Non-pigmented ciliary epithelial cell (primary cell): ENCODE measurements around the gene PRM2.

Experiments used
- DNase-seq: peaks from one replicate; pipeline ENCODE4 v3.0.0-alpha.2; 2010; ENCODE audit warnings: low read depth

PRM2 gene, protein sequence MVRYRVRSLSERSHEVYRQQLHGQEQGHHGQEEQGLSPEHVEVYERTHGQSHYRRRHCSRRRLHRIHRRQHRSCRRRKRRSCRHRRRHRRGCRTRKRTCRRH

DNA sequence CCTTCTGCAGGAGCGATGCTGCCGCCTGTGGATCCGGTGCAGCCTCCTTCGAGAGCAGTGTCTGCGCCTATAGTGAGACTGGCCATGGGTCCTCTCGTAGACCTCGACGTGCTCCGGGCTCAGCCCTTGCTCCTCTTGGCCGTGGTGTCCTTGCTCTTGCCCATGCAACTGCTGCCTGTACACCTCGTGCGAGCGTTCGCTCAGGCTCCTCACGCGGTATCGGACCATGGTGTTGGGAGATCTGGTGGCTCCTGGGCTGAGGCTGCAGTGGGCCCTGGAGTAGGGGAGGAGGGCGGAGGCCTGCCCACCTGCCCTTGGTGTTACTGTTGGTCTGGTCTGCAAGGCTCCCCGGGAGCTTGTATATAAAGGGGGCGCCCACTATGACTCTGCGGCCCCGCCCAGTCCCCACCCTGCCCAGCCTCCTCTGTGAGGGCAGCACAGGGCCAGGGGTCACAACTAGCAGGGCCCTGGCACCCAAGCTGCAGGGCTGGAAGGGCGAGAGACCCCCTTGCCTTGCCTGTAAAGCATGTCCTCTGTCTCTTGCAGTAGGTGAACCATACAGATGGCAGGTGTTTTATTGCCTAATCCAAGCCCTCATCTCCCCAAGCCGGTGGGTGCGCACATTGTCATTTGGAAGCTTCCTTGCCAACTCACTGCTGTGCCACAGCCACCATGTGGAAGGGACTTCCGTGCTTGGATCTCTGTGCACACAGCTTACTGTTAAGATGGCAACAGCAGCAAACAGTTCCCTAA, at the start of gene PRM2:
Gene PRM2 (minus strand): TSS at position 338 of the 753 bp plus-strand sequence. CDS start 110 bp downstream, at position 228.
- DNase-seq, result no peak

DNA sequence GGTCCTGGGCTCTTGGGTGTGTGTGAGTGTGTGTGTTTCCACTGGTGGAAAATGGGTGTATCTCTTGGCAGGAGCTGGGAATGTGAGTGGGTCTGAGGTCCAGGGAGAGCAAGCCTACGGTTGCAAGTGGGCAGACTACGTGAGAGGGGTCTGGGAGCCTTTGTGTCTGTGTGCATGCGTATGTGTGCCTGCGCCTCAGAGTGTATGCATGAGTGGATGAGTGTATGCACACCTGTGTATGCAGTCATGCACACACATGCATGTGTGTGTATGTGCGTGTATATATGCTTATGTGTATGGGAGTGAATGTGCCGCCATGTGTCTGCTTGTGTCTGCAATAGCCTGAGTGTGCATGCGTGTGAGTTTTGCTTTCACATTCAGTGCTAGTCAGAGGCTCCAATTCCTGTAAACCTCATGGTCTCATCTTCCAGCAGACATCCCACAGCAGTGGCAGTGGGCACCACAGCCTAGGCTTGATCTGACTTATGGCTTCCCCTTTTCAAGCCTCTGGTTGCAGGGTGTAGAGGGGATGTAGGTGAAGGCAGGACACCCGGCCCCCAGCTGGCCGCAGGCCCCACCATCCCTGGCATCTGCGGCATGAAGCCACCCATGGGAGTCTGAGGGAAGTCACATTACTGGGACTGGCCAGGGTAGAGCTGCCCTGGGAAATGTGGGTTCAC, 49.3 kb upstream of the PRM2 start:
- no peak for DNase-seq

DNA sequence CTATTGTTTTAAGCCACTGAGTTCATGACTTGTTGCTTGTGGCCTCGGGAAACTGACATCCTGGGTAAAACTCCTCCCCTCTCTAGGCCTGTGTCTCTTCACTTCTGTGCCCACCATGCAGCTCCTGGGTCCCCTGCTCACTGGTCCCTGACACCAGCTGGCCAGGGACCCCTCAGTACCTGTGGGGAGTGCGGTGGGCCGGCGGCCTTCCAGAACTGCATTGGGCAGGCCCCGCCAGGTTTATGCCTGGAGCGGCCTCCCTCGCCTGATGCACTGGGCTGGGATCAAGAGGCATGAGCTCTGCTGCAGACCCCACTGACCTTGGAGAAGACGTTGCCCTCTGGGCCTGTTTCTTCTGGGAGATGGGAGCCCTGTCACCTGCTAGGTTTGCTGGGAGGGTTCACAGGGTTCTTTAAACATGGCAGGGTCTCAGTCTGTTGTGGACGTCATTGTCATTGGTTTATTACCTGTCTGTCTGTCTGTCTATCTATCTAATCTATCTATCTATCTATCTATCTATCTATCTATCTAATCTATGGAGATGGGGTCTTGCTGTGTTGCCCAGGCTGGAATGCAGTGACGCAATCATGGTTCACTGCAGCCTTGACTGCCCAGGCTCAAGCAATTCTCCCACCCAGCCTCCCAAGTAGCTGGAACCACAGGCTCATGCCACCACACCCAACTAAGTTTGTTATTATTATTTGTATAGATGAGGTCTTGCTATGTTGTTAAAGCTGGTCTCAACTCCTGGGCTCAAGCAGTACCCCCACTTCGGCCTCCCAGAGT, 47.5 kb upstream of the PRM2 start:
- no peak for DNase-seq

DNA sequence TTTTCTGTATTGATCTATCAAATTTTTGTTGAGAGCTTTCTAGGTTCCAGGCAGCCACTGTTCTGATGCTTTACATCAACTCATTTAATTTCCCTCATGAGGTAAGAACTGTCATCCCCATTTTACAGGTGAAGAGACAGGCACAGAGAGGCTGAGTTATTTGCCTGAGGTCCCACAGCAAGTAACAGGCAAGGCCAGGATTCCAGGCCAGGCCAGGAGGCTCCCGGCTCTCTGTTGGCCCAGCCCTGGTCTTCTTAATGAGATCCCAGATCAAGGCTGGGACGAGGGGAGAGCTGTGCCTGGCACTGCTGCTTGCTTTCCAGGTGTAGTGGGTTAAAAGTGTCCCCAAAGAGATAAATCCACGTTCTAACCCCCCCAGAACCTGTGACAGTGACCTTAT, 46.5 kb upstream of the PRM2 start:
- no peak for DNase-seq

DNA sequence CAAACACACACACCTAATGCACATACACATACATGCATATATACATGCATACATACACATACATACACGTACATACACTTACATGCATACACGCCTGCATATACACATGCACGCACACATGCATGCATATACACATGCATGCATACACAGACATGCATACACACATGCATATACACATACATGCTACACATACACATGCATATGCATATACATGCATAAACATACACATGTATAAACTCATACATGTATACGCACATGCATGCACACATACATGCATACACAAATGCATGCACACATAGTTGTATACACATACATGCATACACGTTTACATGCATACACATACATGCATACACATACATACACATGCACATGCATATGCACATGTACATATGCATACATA, 45.4 kb upstream of the PRM2 start:
- no peak for DNase-seq

DNA sequence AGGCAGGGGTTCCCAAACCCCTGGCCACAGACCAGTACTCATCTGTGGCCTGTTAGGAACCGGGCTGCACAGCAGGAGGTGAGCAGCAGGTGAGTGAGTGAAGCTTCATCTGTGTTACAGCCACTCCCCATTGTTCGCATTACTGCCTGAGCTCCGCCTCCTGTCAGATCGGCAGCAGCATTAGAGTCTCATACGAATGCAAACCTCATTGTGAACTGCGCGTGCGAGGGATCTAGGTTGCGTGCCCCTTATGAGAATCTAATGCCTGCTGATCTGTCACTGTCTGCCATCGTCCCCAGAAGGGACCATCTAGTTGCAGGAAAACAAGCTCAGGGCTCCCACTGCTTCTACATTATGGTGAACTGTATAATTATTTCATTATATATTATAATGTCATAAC, 43.9 kb upstream of the PRM2 start:
- DNase-seq, result no peak

DNA sequence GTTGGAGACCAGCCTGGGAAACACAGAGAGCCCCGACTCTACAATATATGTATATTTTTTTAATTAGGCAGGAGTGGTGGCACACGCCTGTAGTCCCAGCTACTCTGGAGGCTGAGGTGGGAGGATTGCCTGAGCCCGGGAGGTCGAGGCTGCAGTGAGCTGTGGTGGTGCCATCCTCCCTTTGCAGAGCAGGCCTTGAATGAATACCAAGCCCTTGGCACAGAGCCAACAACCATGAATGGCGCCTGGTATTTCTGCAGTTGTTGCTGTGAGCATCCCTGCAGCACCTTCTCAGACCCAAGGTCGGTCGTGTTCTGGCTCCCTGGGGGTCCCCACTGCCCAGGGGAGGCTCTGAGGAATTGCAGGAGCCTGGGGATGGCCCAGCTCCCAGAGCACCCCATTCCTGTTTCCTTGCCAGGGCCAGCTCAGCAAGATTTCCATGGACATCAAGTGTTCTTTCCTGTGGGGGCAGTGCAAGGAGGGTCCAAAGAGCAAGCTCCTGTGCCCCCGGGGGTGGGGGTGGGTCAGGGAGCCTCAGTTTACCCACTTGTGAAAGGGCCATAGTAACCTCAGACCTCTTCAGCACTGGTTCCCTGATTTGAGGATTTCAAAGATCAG, 43.4 kb upstream of the PRM2 start:
- no peak for DNase-seq

DNA sequence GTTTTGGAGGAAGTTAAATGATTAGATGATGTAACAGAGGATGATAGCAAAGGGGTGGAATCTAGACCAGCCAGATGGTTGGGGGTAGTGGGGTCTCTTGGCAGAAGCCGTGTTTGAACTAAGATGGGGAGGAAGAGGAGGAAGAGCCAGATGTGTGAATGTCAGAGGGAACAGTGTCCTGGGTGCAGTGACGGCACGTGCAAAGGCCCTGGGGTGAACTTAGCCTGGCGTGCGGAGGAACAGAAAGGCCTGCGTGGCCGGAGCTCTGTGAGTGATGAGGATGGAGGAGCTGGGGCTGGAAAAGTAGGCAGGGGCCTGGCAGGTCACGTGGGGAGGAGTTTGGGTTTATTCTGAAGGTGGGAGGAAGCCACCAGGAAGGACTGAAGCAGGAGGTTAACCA, 42.5 kb upstream of the PRM2 start:
- DNase-seq, result no peak

DNA sequence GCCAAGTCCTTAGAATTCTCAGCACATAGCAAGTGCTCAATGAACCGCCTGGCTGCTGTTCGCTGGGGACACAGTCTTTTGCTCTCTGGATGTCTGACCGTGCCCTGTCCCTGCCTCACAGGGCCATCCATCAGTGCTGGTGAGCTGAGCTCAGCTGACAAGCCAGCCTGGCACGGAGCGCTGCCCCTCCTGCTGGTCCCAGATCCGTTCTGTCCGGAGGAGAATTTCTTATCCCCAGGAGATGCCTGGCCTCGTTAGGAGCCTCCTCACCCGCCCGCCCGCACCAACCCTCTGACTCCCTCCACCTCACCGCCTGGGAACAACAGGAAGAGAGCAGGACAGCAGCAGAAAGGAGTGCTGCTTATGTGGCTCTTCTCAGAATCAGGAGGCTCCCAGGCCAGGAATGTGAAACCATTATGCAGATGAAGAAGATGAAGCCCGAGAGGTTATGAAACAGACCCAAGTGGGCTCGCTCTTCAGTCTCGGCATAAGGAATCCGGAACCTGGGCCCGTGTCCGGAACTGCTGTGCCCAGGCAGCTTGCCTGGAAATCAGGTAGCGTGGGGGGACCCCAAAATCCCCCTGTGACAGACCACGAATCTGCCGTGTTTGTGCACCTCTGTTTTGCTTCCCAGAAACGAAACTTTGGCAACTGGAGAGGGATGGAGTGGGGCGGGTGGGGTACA, 40.2 kb upstream of the PRM2 start:
- no peak for DNase-seq

DNA sequence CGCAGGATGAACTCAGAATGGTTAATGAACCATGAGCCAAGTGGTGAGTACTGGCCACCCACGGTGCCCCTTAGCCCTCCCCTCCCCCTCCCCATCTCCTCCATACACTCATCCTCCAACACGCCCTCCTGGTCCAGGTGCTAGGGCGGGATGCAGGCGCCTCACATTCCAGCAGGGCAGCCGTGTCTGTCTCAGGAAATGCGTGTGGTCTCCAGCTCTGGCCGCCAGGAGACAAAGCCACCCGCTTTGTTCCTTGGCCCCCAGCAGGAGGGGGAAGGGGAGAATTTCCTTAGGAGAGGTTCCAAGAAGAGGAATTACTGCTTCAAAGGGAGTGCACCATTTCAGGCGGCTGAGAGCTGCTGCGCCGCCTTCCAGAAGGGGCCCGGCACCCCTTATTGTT, 39.2 kb upstream of the PRM2 start:
- DNase-seq, result peak; percentile 59

DNA sequence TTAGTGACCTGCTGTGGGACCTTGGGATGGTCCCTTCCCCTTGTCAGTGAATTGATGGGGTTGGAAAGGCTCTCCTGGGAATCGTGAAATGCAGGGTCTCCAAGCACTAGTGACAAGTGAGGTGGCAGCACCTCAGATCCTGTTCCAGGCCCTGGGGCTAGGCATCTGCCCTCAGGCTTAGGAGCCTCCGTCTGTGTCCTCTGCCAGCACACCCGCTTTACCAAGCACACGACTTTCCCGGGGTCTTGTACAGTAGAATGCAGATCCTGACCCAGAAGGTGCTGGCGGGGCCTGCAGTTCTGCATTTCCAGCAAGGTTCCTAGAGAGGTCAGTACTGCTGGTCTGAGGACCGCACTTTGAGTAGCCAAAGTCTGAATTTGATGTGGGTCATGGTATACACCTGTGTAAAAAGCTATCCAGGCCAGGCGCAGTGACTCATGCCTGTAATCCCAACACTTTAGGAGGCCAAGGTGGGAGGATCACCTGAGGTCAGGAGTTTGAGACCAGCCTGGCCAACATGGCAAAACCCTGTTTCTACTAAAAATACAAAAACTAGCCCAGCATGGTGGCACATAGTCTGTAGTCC, 38.1 kb upstream of the PRM2 start:
- no peak for DNase-seq

DNA sequence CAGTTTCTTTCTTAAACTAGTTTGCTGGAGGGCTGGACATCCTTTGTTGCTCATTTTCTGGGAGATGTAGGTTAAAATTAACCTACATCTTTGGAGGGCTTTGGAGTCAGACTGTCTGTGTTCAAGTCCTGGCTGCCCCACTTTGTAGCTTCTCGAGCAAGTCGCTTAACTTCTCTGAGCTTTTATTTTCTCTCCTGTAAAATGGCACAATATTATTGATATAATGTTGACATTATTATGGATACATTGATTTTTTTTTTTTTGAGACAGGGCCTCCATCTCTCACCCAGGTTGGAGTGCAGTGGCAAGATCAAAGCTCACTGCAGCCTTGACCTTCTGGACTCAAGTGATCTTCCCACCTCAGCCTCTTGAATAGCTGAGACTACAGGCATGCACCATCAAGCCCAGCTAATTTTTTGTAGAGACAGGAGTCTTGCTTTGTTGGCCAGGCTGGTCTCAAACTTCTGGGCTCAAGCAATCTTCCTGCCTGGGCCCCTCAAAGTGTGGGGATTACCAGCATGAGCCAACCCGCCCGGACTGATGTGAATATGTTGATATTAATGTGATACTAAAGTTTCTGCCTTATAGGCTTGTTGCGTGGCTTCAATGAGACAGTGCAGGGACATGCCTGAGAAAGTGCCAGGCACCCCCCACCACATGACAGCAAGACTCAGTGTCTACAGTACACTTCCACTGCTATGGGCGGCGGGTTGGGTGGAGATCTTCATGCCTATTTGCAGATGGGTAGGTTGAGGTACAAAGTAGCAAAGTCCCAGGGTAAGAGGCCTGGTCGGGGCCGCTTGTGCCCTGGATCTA, 37.4 kb upstream of the PRM2 start:
- no peak for DNase-seq

DNA sequence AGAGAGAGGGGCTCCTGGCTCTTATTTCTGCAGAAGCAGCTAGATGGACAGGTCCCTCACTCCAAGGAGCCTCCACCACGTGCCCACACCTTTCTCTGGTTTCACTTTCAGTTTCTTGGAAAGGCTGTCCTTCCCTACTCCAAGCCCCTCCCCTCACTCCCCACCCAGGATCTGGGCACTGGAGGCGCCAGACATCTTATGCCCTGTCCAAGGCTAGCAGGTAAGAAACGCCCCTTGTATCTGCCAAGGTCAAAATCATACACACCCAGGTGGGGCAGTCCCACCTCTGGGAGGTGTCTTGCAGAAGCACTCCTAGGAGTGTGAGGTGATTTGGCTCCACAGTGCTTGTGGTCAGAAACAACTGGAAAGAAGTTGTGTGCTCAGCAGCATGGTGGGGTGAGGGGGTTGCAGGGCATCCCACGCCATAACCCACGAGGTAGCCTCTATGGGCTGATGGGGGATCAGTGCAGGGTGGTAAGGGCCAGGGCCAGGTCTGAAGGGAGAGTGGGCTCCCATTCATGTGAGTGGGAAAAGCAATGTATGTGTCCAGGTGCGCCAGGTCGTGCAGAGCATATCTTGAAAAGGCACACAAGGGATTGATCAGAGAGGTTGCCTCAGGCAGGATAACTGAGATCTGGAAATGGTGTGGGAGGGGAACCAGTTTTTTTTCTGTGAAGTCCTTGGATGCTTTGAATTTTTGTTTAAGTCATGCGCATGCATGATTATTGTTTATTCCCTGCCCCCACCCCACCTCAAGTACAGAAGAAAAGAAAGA, 36.6 kb upstream of the PRM2 start:
- peak; percentile 60 for DNase-seq

DNA sequence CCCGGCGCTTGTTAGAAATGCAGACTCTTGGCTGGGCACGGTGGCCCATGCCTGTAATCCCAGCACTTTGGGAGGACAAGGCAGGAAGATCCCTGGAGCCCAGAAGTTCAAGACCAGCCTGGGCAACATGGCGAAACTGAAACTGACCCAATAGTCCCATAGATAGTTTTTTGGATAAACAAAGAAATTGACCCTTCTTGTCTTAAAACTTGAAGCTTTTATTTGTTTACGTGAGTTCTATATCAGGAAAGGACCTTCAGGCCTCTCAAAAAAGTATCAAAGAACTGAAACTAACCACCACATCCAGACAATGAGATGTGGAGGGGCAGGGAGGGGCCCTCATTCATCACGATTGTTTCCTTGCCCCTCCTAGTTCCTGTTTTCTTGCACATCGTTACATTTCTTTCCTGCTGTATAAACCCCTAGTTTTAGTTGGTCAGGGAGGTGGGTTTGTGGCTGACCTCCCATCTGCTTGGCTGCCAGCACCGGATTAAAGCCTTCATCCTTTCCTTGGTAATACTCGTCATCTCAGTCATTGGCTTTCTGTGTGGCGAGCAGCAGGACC, 34.8 kb upstream of the PRM2 start:
- no peak for DNase-seq

DNA sequence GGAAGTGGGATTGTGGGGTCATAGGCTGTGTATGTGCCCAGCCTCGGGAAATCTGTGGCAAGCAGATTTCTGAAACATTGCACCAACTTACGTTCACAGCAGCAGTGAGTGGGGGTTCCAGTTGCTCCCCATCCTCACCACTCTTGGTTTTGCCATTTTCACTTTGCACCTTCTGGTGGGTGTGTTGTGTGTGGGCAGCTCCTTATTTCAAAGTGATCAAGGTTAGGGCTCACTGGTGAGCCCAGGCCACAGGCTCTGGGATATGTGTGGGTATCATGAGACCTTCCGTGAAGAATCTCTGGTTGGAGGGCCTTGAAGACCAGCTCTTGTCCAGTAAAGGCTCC, 34.3 kb upstream of the PRM2 start:
- no peak for DNase-seq

DNA sequence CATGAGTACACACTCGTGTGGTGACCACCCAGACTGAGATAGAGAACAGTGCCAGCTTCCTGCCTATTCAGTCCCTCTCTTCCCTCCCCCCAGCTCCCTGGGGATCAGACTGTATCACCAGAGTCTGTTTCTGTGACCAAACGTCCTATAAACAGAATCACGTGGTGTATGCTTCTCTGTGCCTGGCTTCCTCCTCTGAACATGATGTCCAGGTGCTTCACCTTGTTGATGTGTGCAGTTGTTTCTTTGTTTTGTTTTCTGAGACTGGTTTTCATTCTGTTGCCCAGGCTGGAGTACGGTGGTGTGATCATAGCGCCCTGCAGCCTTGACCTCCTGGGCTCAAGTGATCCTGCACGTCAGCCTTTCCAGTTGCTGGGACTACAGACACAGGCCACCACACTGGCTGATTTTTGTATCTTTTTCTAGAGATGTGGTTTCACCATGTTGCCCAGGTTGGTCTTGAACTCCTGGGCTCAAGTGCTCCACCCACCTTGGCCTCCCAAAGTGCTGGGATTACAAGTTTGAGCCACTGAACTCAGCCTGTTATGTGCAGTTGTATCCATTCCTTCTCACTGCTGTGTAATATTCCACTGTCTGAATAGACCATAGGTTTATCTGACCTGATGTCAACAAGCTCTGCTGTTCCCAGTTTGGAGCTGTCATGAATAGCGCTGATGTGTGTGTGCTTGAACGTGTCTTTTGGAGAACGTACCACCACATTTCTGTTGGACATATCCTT, 33.8 kb upstream of the PRM2 start:
- no peak for DNase-seq

DNA sequence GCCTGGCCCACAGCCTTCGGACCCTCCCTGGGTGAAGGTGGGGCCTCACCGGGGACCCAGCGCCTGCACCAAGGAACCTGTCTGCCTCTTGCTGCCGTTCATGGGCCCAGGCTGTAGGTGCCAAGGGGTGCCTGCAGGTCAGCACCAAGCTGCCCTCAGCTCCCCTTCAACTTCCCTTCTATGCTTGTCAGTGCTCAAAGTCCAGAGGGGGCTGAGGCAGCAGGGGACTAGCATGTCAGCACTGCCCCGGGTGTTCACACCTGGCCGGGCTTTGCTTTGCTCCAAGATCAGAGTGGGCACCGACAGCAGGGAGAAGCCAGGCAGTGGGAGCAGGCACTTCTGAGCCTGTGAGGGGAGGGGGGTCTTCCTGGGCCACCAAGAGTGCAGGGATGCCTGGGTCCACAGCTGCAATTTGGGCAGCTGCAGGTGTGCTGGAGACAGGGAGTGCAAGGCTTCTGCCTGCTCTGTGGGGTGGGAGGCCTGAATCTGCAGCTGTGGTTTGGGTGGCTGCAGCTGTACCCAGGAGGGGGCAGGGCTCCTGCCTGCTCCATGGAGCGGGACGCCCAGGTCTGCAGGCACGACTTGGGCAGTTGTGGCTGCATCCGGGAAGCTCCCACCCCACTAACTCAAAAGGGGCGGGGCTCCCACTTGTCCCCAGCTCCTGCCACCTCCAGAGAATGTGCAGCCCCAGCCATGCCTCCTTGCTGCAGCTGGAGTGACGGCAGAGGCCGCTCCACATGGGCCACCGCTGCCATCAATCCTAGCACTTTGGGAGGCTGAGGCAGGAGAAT, 32.4 kb upstream of the PRM2 start:
- no peak for DNase-seq
